Measurements from ENCODE around the gene SPTBN1.

Gene SPTBN1

DNA sequence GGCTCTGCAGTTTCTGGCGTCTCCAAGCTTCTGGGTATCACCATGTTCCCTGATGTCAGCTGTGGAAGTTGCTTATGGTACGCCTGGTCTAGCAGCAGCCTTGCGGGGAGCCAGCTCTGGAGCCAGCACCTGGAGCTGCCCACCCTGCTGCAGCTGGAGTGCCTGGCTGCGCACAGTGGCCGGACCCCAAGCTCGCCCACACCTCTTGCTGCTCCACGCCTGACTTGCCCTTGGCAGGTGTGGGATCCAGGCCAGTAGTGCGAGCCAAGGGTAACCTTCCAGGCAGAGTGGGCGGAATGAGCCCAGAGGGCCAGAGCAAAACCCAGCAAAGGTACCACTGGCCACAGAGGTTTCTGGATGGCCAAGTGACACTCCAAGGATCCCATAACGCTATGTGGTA lies 254.1 kb downstream of the SPTBN1 start:
- Mint-ChIP-seq H3K36me3 (no peaks in the 10 kb centered on the region), H3K9me3 (no peaks in the 10 kb centered on the region), H3K4me3 (no peak overlapping the region), H3K27ac (no peak overlapping the region), H3K4me1 (peaks cover 5% of the 10 kb centered on the region)
- DNase-seq (ENCODE audit: low spot score in 2 of 2) (no peak), ATAC-seq (no peak)

DNA sequence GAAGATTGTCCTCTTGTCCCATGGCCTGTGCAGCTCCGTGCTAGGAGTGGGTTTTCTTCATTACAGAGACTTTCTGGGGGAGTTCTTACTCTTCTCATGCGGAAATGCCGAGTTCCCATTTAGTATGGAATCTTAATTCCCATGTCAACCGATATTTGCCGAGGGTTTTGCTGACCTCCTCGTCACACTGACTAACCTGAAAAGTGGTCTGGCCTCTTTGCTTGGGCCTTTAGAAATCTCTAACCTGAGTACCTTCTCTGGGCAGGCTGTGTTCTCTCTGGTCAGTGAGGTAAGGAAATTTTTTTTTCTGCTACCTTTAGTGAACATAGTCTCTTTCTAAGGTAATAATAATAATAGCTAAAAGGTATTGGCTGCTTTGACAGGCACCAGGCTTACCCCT lies 256.4 kb downstream of the SPTBN1 start:
- DNase-seq (ENCODE audit: low spot score in 2 of 2) (no peak), ATAC-seq (no peak)
- H3K36me3 Mint-ChIP-seq = no peaks in the 10 kb centered on the region
- no peak overlapping the region for H3K27ac Mint-ChIP-seq
- no peak overlapping the region for H3K4me3 Mint-ChIP-seq
- no peaks in the 10 kb centered on the region for H3K9me3 Mint-ChIP-seq
- H3K4me1 Mint-ChIP-seq = peaks cover 5% of the 10 kb centered on the region

DNA sequence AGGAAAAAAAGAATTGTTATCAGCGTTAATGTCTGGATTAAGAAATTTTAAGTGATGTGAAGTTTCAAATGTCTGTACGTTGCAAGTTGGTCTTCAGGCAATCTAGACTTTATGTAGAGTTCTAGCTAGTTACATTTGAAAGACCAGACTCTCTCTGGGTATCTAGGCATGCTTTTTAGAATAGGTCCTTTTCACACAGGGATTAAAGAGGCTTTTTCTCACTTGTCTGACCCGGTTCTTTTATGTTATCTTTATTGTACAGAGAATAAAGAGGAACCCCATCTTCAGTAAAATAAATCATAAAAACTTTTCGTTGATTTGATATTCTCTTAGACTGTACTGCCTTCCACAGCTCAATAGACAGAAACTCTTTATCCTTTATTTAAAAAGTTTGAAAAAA lies 258.9 kb downstream of the SPTBN1 start:
- H3K27ac Mint-ChIP-seq = no peak overlapping the region
- H3K4me1 Mint-ChIP-seq = peaks cover 5% of the 10 kb centered on the region
- no peak for ATAC-seq
- no peak for DNase-seq (ENCODE audit: low spot score in 2 of 2)
- no peak overlapping the region for H3K4me3 Mint-ChIP-seq
- H3K9me3 Mint-ChIP-seq = no peaks in the 10 kb centered on the region
- H3K36me3 Mint-ChIP-seq = no peaks in the 10 kb centered on the region

DNA sequence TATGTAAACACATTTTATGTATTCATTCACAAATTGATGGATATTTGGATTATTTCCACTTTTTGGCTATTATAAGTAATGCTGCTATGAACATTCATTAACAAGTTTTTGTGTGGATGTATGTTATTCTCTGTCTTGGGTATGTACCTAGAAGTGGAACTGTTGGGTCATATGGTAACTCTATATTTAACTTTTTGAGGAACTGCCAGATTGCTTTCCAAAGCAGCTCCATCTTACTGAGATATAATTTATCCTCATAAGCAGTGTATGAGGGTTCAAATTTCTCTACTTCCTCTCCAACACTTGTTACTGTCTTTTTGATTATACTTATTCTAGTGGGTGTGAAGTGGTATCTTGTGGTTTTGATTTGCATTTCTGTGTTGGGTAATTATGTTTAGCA lies 260.2 kb downstream of the SPTBN1 start:
- no peaks in the 10 kb centered on the region for H3K9me3 Mint-ChIP-seq

GRCh38 chr2:54720563-54720962 lies 264.4 kb downstream of the SPTBN1 start:
- Mint-ChIP-seq H3K4me3 (no peak overlapping the region), H3K27ac (no peak overlapping the region), H3K36me3 (no peaks in the 10 kb centered on the region), H3K9me3 (no peaks in the 10 kb centered on the region), H3K4me1 (peaks cover 7% of the 10 kb centered on the region)
- ATAC-seq = no peak
- DNase-seq (ENCODE audit: low spot score in 2 of 2) = no peak

More for the DNA sequence above, 260.2 kb downstream of the SPTBN1 start:
- Mint-ChIP-seq H3K4me1 (no peaks in the 10 kb centered on the region), H3K4me3 (no peak overlapping the region), H3K36me3 (no peaks in the 10 kb centered on the region), H3K27ac (no peak overlapping the region)
- ATAC-seq (no peak), DNase-seq (ENCODE audit: low spot score in 2 of 2) (no peak)

Measured in stimulated activated effector memory CD8-positive, alpha-beta T cell treated with anti-CD3 and anti-CD28 coated beads, Interleukin-12 subunit alpha, Interleukin-12 subunit beta, amount 100 ng/mL, for 72 hours (primary cell).